MCF 10A (cell line): ENCODE results near the gene ZNF532. TPM values are rescaled to one million over a fixed set of nuclear protein-coding genes. Genes with fewer than 3 reads are reported as not detected.

Experiments
- BruUV-seq: library from RNA; stranded (reverse); fragments of 400-500 nt; replicated peaks from 2 replicates; lab custom pipeline; 2021; lab: Mats Ljungman, UMichigan
- CTCF ChIA-PET: fragments of 300-600 bp; sonication (Branson Sonifier 250); formaldehyde crosslinking; extraction: SDS; loops from one replicate; lab custom pipeline; 2021; ENCODE audit warnings: antibody characterized with exemption, inconsistent platforms; lab: Yijun Ruan, JAX
- POLR2A ChIA-PET: fragments of 300-600, 350-650 bp; sonication (Branson Sonifier 250); formaldehyde crosslinking; extraction: SDS; loops from one replicate; lab custom pipeline; 2020; ENCODE audit warnings: antibody characterized with exemption, inconsistent platforms; lab: Yijun Ruan, JAX
- DNase-seq: peaks from one replicate; pipeline ENCODE4 v3.0.0-alpha.2; 2018; ENCODE audit not compliant: unreplicated experiment
- H3K27ac Mint-ChIP-seq: one replicate; pipeline ENCODE4 v1.8.0; 2022; ENCODE audit warnings: mild to moderate bottlenecking, low read depth, mixed read lengths; ENCODE audit not compliant: unreplicated experiment
- H3K27me3 Mint-ChIP-seq: one replicate; pipeline ENCODE4 v1.8.0; 2022; ENCODE audit warnings: mixed read lengths; ENCODE audit not compliant: insufficient read depth, unreplicated experiment
- H3K36me3 Mint-ChIP-seq: one replicate; pipeline ENCODE4 v1.8.0; 2022; ENCODE audit warnings: mild to moderate bottlenecking, moderate library complexity, mixed read lengths; ENCODE audit not compliant: insufficient read depth, unreplicated experiment
- H3K4me1 Mint-ChIP-seq: one replicate; pipeline ENCODE4 v1.8.0; 2022; ENCODE audit warnings: mixed read lengths; ENCODE audit not compliant: insufficient read depth, unreplicated experiment
- H3K4me3 Mint-ChIP-seq: one replicate; pipeline ENCODE4 v1.8.0; 2022; ENCODE audit warnings: mild to moderate bottlenecking, moderate library complexity, mixed read lengths; ENCODE audit not compliant: unreplicated experiment
- H3K9me3 Mint-ChIP-seq: one replicate; pipeline ENCODE4 v1.8.0; 2022; ENCODE audit warnings: mixed read lengths; ENCODE audit not compliant: unreplicated experiment
- intact Hi-C: fragments of 100-400 bp; cut with micrococcal nuclease; formaldehyde crosslinking; loops from 2 replicates; pipeline ENCODE4 v1.14.1; 2022
- total RNA-seq: library from RNA; stranded (reverse); gene quantifications from 2 replicates; pipeline ENCODE4 v1.2.3, GENCODE V29; 2022
- TF ChIP-seq, protein P1 (sequence below): fragments of 200-600 bp; IDR thresholded peaks from one replicate; pipeline ENCODE4 v1.8.0; 2022; ENCODE audit warnings: antibody characterized with exemption, mild to moderate bottlenecking; ENCODE audit not compliant: unreplicated experiment

The ZNF532 gene
- total RNA-seq, 1 experiment from 2014 or later, result 64.1 TPM

DNA sequence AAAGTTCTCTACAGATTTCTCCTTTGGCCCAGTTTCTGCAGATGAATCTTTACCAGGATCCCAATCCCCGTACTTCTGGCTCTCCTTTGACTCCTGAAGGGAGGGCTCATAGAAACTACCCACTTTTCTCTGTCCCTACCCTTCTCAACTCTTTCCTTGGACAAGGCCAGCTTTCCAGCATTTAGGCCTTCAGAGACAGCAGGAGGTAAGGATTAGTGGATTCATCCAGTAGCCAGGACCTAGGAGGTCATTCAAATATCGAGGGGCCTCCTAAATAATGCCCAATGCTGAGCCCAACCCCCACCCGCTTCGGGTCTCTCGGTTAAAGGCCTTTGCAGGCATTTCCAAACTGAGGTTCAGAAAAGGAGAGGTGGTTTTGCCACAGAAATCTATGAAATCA lies 4.8 kb upstream of the ZNF532 start:
- ChIA-PET CTCF (interaction anchor here (0.6 kb wide), 1 partner anchor 97 kb away, joined by 3 read pairs; no protein-coding TSS in a partner anchor), POLR2A (interaction anchor here (0.9 to 1.1 kb wide), 2 partner anchors 9 to 67 kb away, joined by 3 read pairs; no protein-coding TSS in a partner anchor)
- DNase-seq, result no peak
- TF ChIP-seq, protein P1, sequence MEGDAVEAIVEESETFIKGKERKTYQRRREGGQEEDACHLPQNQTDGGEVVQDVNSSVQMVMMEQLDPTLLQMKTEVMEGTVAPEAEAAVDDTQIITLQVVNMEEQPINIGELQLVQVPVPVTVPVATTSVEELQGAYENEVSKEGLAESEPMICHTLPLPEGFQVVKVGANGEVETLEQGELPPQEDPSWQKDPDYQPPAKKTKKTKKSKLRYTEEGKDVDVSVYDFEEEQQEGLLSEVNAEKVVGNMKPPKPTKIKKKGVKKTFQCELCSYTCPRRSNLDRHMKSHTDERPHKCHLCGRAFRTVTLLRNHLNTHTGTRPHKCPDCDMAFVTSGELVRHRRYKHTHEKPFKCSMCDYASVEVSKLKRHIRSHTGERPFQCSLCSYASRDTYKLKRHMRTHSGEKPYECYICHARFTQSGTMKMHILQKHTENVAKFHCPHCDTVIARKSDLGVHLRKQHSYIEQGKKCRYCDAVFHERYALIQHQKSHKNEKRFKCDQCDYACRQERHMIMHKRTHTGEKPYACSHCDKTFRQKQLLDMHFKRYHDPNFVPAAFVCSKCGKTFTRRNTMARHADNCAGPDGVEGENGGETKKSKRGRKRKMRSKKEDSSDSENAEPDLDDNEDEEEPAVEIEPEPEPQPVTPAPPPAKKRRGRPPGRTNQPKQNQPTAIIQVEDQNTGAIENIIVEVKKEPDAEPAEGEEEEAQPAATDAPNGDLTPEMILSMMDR, result no peak
- Mint-ChIP-seq H3K27me3 (no peaks in the 10 kb centered on the region), H3K4me3 (no peak overlapping the region), H3K27ac (no peak overlapping the region), H3K9me3 (no peaks in the 10 kb centered on the region), H3K4me1 (peaks cover 33% of the 10 kb centered on the region), H3K36me3 (no peaks in the 10 kb centered on the region)
- intact Hi-C loops, result loop anchor here (10.0 kb wide), 1 partner anchor 75 kb away; no protein-coding TSS in a partner anchor
- BruUV-seq, result no TSS peak

DNA sequence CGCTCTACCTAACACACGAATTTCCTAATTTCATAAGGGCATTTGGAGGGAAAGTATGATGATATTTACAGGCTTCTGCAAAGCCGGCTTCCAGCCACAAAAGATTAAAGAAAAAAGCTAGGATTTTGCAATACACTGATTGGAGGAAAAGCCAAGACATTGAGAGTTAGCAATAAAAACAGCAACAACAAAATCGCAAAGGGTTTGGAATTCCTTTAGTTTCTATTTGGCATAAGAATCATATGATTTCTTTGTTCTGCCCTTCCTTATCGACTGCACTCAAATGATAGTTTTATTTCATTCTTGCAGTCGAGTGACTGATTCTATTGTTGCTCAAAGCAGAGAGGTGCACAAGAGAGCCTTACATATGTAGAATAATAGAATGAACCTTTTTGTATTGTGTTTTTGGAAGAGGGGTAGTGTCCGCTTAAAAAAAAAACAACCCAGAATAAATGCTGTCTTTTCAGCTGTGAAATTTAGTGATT lies 3.9 kb upstream of the ZNF532 start:
- POLR2A ChIA-PET, result interaction anchor here (0.7 to 0.9 kb wide), 4 partner anchors 10 to 147 kb away, joined by 3 read pairs; no protein-coding TSS in a partner anchor
- CTCF ChIA-PET, result no interaction called here

DNA sequence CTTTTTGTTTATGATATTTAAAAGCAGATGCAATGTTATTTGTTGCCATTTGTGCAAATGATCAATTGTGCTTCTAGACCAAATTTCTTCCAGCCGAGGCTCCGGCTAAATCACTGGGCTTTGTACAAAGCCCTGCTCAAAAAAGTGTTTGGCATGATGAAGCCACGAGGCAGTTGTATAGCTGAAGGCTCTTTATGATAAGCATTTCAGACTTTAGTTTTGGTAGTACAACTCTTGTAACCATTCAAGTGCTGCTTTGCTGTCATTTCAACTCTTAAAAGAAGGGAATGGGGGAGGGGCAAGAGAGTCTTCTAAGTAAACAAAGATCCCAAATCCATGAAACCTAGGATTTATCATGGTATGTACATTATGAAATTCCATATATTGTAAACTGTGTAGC lies 3.3 kb upstream of the ZNF532 start:
- POLR2A ChIA-PET, result interaction anchor here (0.6 kb wide), 1 partner anchor 261 kb away, joined by 4 read pairs; no protein-coding TSS in a partner anchor
- Mint-ChIP-seq H3K9me3 (no peaks in the 10 kb centered on the region), H3K27ac (no peak overlapping the region), H3K36me3 (no peaks in the 10 kb centered on the region), H3K4me3 (no peak overlapping the region), H3K4me1 (peaks cover 43% of the 10 kb centered on the region), H3K27me3 (no peaks in the 10 kb centered on the region)
- BruUV-seq, result no TSS peak
- CTCF ChIA-PET, result no interaction called here
- TF ChIP-seq, protein P1, result no peak
- no peak for DNase-seq
- intact Hi-C loops, result loop anchor here (10.0 kb wide), 1 partner anchor 77 kb away; no protein-coding TSS in a partner anchor

More for the DNA sequence above, 3.9 kb upstream of the ZNF532 start:
- no peaks in the 10 kb centered on the region for H3K9me3 Mint-ChIP-seq
- H3K4me3 Mint-ChIP-seq, result no peak overlapping the region
- DNase-seq, result no peak
- H3K27me3 Mint-ChIP-seq, result no peaks in the 10 kb centered on the region
- BruUV-seq, result no TSS peak
- TF ChIP-seq, protein P1, result no peak
- intact Hi-C loops, result loop anchor here (10.0 kb wide), 1 partner anchor 76 kb away; no protein-coding TSS in a partner anchor
- H3K36me3 Mint-ChIP-seq, result no peaks in the 10 kb centered on the region
- peaks cover 41% of the 10 kb centered on the region for H3K4me1 Mint-ChIP-seq
- no peak overlapping the region for H3K27ac Mint-ChIP-seq

DNA sequence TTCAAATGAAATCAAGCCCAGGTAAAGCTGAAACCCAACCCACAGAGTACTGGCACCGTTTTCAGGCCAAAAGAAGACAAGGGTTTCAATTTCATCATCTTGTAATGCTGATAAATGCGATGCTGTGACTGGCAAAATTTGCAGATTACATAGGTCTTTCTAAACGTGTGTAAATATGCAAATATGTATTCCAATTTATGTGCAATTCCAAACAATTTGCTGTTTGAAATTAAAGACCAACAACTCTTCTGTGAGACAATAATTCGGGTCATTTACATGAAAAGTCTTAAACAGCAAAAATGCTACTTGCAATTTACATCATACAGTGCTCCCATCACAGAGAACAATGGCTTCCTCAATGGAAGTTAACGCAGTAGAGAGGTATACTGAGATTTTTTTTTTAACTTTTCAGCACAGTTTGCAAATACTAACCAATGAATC lies 2.8 kb upstream of the ZNF532 start:
- CTCF ChIA-PET, result interaction anchor here (0.6 to 1.1 kb wide), 2 partner anchors 23 to 93 kb away, joined by 3 to 5 read pairs; no protein-coding TSS in a partner anchor
- H3K9me3 Mint-ChIP-seq, result no peaks in the 10 kb centered on the region
- intact Hi-C loops, result loop anchor here (10.0 kb wide), 1 partner anchor 77 kb away; no protein-coding TSS in a partner anchor
- POLR2A ChIA-PET, result interaction anchor here (0.6 to 1.0 kb wide), 3 partner anchors 12 to 262 kb away, joined by 3 to 4 read pairs (median 4); no protein-coding TSS in a partner anchor
- H3K36me3 Mint-ChIP-seq, result no peaks in the 10 kb centered on the region
- no peak overlapping the region for H3K4me3 Mint-ChIP-seq
- H3K27me3 Mint-ChIP-seq, result no peaks in the 10 kb centered on the region
- peaks cover 43% of the 10 kb centered on the region for H3K4me1 Mint-ChIP-seq
- H3K27ac Mint-ChIP-seq, result no peak overlapping the region
- no peak for DNase-seq
- BruUV-seq, result no TSS peak
- TF ChIP-seq, protein P1, result no peak
